HG03575 (cell line): ENCODE measurements around the gene C22orf23.
A peak's percentile ranks its signal among the peaks of the same experiment; 100 is the strongest.
"Not testable (repeated sequence)": the region's sequence is repeated elsewhere in the genome, so short reads cannot be mapped to it uniquely, and the experiment has no call there.

Experiments used
- ATAC-seq: cut with Tn5 transposase; IDR thresholded peaks from one replicate; pipeline ENCODE4 v1.9.1; 2021; ENCODE audit not compliant: unreplicated experiment, insufficient number of reproducible peaks, low FRiP score; ENCODE audit errors: extremely low read depth

The C22orf23 gene

GRCh38 chr22:37959231-37959825 is 5.9 kb upstream of the C22orf23 start:
- ATAC-seq: no peak

GRCh38 chr22:37957232-37957631 is 3.8 kb upstream of the C22orf23 start:
- no peak for ATAC-seq

- ATAC-seq: not testable (repeated sequence)
These were observed 2.5 kb upstream of the C22orf23 start for GRCh38 chr22:37955825-37956397.

- ATAC-seq: no peak
These were observed 1.3 kb upstream of the C22orf23 start for GRCh38 chr22:37954686-37955085.

GRCh38 chr22:37953062-37953436 is 352 bp downstream of the C22orf23 start:
- ATAC-seq: peak; percentile 9

GRCh38 chr22:37952629-37953028 is 772 bp downstream of the C22orf23 start:
- not testable (repeated sequence) for ATAC-seq

- no peak for ATAC-seq
These were observed 2.1 kb downstream of the C22orf23 start for GRCh38 chr22:37951305-37951704.

GRCh38 chr22:37947142-37947795 is 6.1 kb downstream of the C22orf23 start:
- ATAC-seq: not testable (repeated sequence)

- not testable (repeated sequence) for ATAC-seq
These were observed 9.0 kb downstream of the C22orf23 start for GRCh38 chr22:37944423-37944822.

- no peak for ATAC-seq
These were observed 9.6 kb downstream of the C22orf23 start for GRCh38 chr22:37943825-37944198.

GRCh38 chr22:37943136-37943824 is 10.1 kb downstream of the C22orf23 start:
- no peak for ATAC-seq

- no peak for ATAC-seq
These were observed 11.3 kb downstream of the C22orf23 start for GRCh38 chr22:37942133-37942532.

- ATAC-seq: no peak
These were observed 12.6 kb downstream of the C22orf23 start for GRCh38 chr22:37940698-37941376.

GRCh38 chr22:37933711-37934376 is 19.6 kb downstream of the C22orf23 start:
- ATAC-seq: no peak

- no peak for ATAC-seq
These were observed 20.4 kb downstream of the C22orf23 start for GRCh38 chr22:37932821-37933578.

GRCh38 chr22:37932401-37932800 is 21.0 kb downstream of the C22orf23 start:
- no peak for ATAC-seq

- no peak for ATAC-seq
These were observed 21.5 kb downstream of the C22orf23 start for GRCh38 chr22:37931893-37932389.

- no peak for ATAC-seq
These were observed 22.4 kb downstream of the C22orf23 start for GRCh38 chr22:37930952-37931440.
